CD4-positive, alpha-beta T cell treated with Interleukin-6 at 100 ng/mL for 8 hours (primary cell): ENCODE measurements around the gene SPAAR.
"Not testable (repeated sequence)": the region's sequence is repeated elsewhere in the genome, so short reads cannot be mapped to it uniquely, and the experiment has no call there.

Experiments
- DNase-seq: peaks from one replicate; pipeline ENCODE4 v3.0.0-alpha.2; 2020; ENCODE audit warnings: mixed read lengths, low spot score

SPAAR gene

GRCh38 chr9:35909274-35909673 is at the start of gene SPAAR:
Gene SPAAR (plus strand): TSS chr9:35909490. CDS start chr9:35910464, 974 bp downstream.
- no peak for DNase-seq

- no peak for DNase-seq
Measured at GRCh38 chr9:35859990-35860339, 49.3 kb upstream of the SPAAR start.

GRCh38 chr9:35861161-35861897 is 48.0 kb upstream of the SPAAR start:
- no peak for DNase-seq

GRCh38 chr9:35862328-35862727 is 47.0 kb upstream of the SPAAR start:
- DNase-seq: no peak

- DNase-seq: no peak
Measured at GRCh38 chr9:35863583-35863982, 45.7 kb upstream of the SPAAR start.

- no peak for DNase-seq
Measured at GRCh38 chr9:35864695-35865255, 44.5 kb upstream of the SPAAR start.

- DNase-seq: no peak
Measured at GRCh38 chr9:35867538-35867937, 41.8 kb upstream of the SPAAR start.

GRCh38 chr9:35868933-35869332 is 40.4 kb upstream of the SPAAR start:
- no peak for DNase-seq

- DNase-seq: no peak
Measured at GRCh38 chr9:35869621-35870216, 39.6 kb upstream of the SPAAR start.

- DNase-seq: no peak
Measured at GRCh38 chr9:35870351-35870923, 38.9 kb upstream of the SPAAR start, which contains the start of gene OR13J1. Gene OR13J1 (minus strand): TSS chr9:35870401. CDS start chr9:35870401, 0 bp downstream.

- DNase-seq: no peak
Measured at GRCh38 chr9:35871545-35871944, 37.7 kb upstream of the SPAAR start.

GRCh38 chr9:35872505-35872904 is 36.8 kb upstream of the SPAAR start:
- no peak for DNase-seq

- DNase-seq: peak; percentile 74
Measured at GRCh38 chr9:35882263-35882848, 26.9 kb upstream of the SPAAR start.

- DNase-seq: no peak
Measured at GRCh38 chr9:35882996-35883395, 26.3 kb upstream of the SPAAR start.

- DNase-seq: not testable (repeated sequence)
Measured at GRCh38 chr9:35884908-35885307, 24.4 kb upstream of the SPAAR start.

GRCh38 chr9:35891646-35892045 is 17.6 kb upstream of the SPAAR start:
- DNase-seq: no peak

- no peak for DNase-seq
Measured at GRCh38 chr9:35892051-35892450, 17.2 kb upstream of the SPAAR start.

- no peak for DNase-seq
Measured at GRCh38 chr9:35896570-35896969, 12.7 kb upstream of the SPAAR start.

GRCh38 chr9:35897376-35898099 is 11.8 kb upstream of the SPAAR start:
- not testable (repeated sequence) for DNase-seq

GRCh38 chr9:35898337-35898736 is 11.0 kb upstream of the SPAAR start:
- DNase-seq: no peak

- no peak for DNase-seq
Measured at GRCh38 chr9:35899021-35899420, 10.3 kb upstream of the SPAAR start.

GRCh38 chr9:35903049-35903448 is 6.2 kb upstream of the SPAAR start:
- peak; percentile 66 for DNase-seq
